ENCODE measurements around the gene CTNNAL1. TPM values are rescaled to one million over a fixed set of nuclear protein-coding genes. Genes with fewer than 3 reads are reported as not detected.
"Not testable (repeated sequence)": the region's sequence is repeated elsewhere in the genome, so short reads cannot be mapped to it uniquely, and the experiment has no call there.

Gene CTNNAL1
- total RNA-seq, 1 experiment from 2014 or later = 85.6 TPM

GRCh38 chr9:108973895-108974294 is 39.4 kb downstream of the CTNNAL1 start:
- Mint-ChIP-seq H3K9me3 (ENCODE audit: unreplicated experiment) (peaks cover 12% of the 10 kb centered on the region), H3K27me3 (ENCODE audit: insufficient read depth, unreplicated experiment) (no peaks in the 10 kb centered on the region), H3K27ac (ENCODE audit: low read depth, unreplicated experiment) (no peak overlapping the region), H3K4me1 (ENCODE audit: insufficient read depth, unreplicated experiment) (no peaks in the 10 kb centered on the region), H3K4me3 (ENCODE audit: unreplicated experiment) (no peak overlapping the region), H3K36me3 (ENCODE audit: insufficient read depth, unreplicated experiment) (peaks cover 11% of the 10 kb centered on the region)
- POLR2A ChIA-PET = no interaction called here
- CTCF ChIA-PET = no interaction called here
- BruUV-seq (replicated peaks) = no TSS peak
- DNase-seq (ENCODE audit: unreplicated experiment) = no peak
- TF ChIP-seq CTCF (IDR thresholded peaks at IDR 0.05; ENCODE audit: unreplicated experiment) = no peak
- intact Hi-C loops (cut with micrococcal nuclease) = no loop called here

DNA sequence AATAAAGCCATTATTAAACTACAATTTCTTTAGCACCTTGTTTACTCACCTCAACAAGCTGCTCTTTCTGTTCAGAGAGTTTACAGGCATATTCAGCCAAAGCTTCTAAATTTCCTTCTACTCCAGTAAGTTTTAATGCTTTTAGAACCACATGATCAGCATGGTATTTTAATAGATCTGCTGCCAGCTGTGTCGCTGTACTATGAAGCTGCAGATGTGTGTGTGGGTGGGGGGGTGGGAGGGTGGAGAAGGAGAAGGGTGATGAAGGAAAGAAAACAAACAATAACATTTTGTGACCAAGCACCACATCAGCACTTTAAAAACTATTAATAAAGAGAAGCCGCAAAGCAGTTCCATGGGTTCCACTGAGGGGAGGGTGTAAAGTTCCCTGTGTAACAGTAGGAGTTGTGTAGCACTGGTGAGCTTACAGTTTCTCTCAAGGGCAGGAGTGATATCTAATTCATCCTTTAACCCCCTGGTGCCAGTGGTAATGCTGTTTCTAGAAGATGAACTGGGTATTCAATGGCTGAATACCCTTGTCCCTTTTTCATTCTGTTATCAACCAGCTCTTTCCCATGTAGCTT is 40.6 kb downstream of the CTNNAL1 start:
- Mint-ChIP-seq H3K4me3 (ENCODE audit: unreplicated experiment) (no peak overlapping the region), H3K27ac (ENCODE audit: low read depth, unreplicated experiment) (no peak overlapping the region), H3K27me3 (ENCODE audit: insufficient read depth, unreplicated experiment) (no peaks in the 10 kb centered on the region), H3K4me1 (ENCODE audit: insufficient read depth, unreplicated experiment) (no peaks in the 10 kb centered on the region), H3K9me3 (ENCODE audit: unreplicated experiment) (peaks cover 12% of the 10 kb centered on the region), H3K36me3 (ENCODE audit: insufficient read depth, unreplicated experiment) (peaks cover 11% of the 10 kb centered on the region)
- BruUV-seq (replicated peaks) = no TSS peak
- no peak for TF ChIP-seq CTCF (IDR thresholded peaks at IDR 0.05; ENCODE audit: unreplicated experiment)
- POLR2A ChIA-PET = no interaction called here
- DNase-seq (ENCODE audit: unreplicated experiment) = no peak
- intact Hi-C loops (cut with micrococcal nuclease) = no loop called here
- CTCF ChIA-PET = interaction anchor here (0.6 to 1.1 kb wide), 2 partner anchors 18 to 52 kb away, joined by 3 to 5 read pairs; no protein-coding TSS in a partner anchor

- CTCF ChIA-PET = interaction anchor here (1.1 kb wide), 1 partner anchor 18 kb away, joined by 5 read pairs; no protein-coding TSS in a partner anchor
- H3K4me1 Mint-ChIP-seq (ENCODE audit: insufficient read depth, unreplicated experiment) = no peaks in the 10 kb centered on the region
- POLR2A ChIA-PET = no interaction called here
- no TSS peak for BruUV-seq (replicated peaks)
- H3K4me3 Mint-ChIP-seq (ENCODE audit: unreplicated experiment) = no peak overlapping the region
- no peaks in the 10 kb centered on the region for H3K27me3 Mint-ChIP-seq (ENCODE audit: insufficient read depth, unreplicated experiment)
- no peak overlapping the region for H3K27ac Mint-ChIP-seq (ENCODE audit: low read depth, unreplicated experiment)
- H3K36me3 Mint-ChIP-seq (ENCODE audit: insufficient read depth, unreplicated experiment) = peaks cover 11% of the 10 kb centered on the region
- peaks cover 12% of the 10 kb centered on the region for H3K9me3 Mint-ChIP-seq (ENCODE audit: unreplicated experiment)
- no peak for TF ChIP-seq CTCF (IDR thresholded peaks at IDR 0.05; ENCODE audit: unreplicated experiment)
- intact Hi-C loops (cut with micrococcal nuclease) = no loop called here
- no peak for DNase-seq (ENCODE audit: unreplicated experiment)
Measured at GRCh38 chr9:108972186-108972585, 41.1 kb downstream of the CTNNAL1 start.

DNA sequence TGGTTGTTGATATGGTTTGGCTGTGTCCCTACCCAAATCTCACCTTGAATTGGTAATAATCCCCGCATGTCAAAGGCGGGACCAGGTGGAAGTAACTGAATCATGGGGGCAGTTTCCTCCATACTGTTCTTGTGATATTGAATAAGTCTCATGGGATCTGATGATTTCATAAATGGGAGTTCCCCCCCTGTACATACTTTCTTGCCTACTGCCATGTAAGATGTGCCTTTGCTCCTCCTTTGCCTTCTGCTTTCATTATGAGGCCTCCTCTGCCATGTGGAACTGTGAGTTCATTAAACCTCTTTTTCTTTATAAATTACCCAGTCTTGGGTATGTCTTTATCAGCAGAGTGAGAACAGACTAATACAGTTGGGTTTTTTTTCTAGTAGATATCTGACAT is 41.9 kb downstream of the CTNNAL1 start:
- Mint-ChIP-seq H3K9me3 (ENCODE audit: unreplicated experiment) (peaks cover 12% of the 10 kb centered on the region), H3K36me3 (ENCODE audit: insufficient read depth, unreplicated experiment) (peaks cover 11% of the 10 kb centered on the region)
- DNase-seq (ENCODE audit: unreplicated experiment); H3K4me3 Mint-ChIP-seq (ENCODE audit: unreplicated experiment); H3K4me1 Mint-ChIP-seq (ENCODE audit: insufficient read depth, unreplicated experiment); intact Hi-C loops (cut with micrococcal nuclease); H3K27ac Mint-ChIP-seq (ENCODE audit: low read depth, unreplicated experiment); BruUV-seq (replicated peaks); H3K27me3 Mint-ChIP-seq (ENCODE audit: insufficient read depth, unreplicated experiment): not testable (repeated sequence)
- ChIA-PET POLR2A (interaction anchor here (0.6 to 1.5 kb wide), 3 partner anchors 21 to 487 kb away, joined by 3 read pairs; no protein-coding TSS in a partner anchor), CTCF (interaction anchor here (0.7 to 0.9 kb wide), 2 partner anchors 32 to 59 kb away, joined by 3 read pairs; no protein-coding TSS in a partner anchor)
